Kidney epithelial cell (primary cell): ENCODE measurements around the gene MOV10L1. TPM values are rescaled to one million over a fixed set of nuclear protein-coding genes. Genes with fewer than 3 reads are reported as not detected.

ENCODE experiments used
- DNase-seq: peaks from one replicate; pipeline ENCODE4 v3.0.0-alpha.2; 2010; ENCODE audit warnings: low read depth
- H3K27me3 ChIP-seq: 2 replicates; pipeline ENCODE4 v1.6.0; 2011; ENCODE audit warnings: low read length; ENCODE audit not compliant: control insufficient read depth, insufficient read depth
- H3K36me3 ChIP-seq: 2 replicates; pipeline ENCODE4 v1.5.1; 2011; ENCODE audit warnings: low read length; ENCODE audit not compliant: control insufficient read depth, insufficient read depth
- H3K4me3 ChIP-seq: 2 replicates; pipeline ENCODE4 v1.5.1; 2011; ENCODE audit warnings: low read depth, mild to moderate bottlenecking, control low read depth, low read length
- CTCF ChIP-seq: IDR thresholded peaks from 2 replicates; pipeline ENCODE4 v1.5.1; 2011; ENCODE audit warnings: mild to moderate bottlenecking, moderate library complexity, low read length, control low read depth, inconsistent platforms; ENCODE audit not compliant: insufficient read depth, poor library complexity, severe bottlenecking
- total RNA-seq: library from RNA; depleted of rRNA; stranded (reverse); fragments of >200 nt; gene quantifications from 2 replicates; pipeline ENCODE4 v1.2.3, GENCODE V29; 2015

Gene MOV10L1
- total RNA-seq, 1 donor from 2014 or later: 1.7 TPM

GRCh38 chr22:50112151-50113118 lies 22.6 kb downstream of the MOV10L1 start:
- TF ChIP-seq CTCF: no peak
- H3K27me3 ChIP-seq: no peaks in the 10 kb centered on the region
- H3K36me3 ChIP-seq: no peaks in the 10 kb centered on the region
- peak; percentile 23 for DNase-seq
- H3K4me3 ChIP-seq: no peak overlapping the region

GRCh38 chr22:50114221-50115021 lies 24.6 kb downstream of the MOV10L1 start:
- no peak overlapping the region for H3K4me3 ChIP-seq

GRCh38 chr22:50115693-50116092 lies 25.9 kb downstream of the MOV10L1 start:
- Histone ChIP-seq H3K27me3 (peaks cover 8% of the 10 kb centered on the region), H3K4me3 (no peak overlapping the region), H3K36me3 (no peaks in the 10 kb centered on the region)
- TF ChIP-seq CTCF: no peak
- DNase-seq: no peak

More at GRCh38 chr22:50114221-50115021, 24.6 kb downstream of the MOV10L1 start:
- H3K36me3 ChIP-seq: no peaks in the 10 kb centered on the region
- no peak for DNase-seq
- TF ChIP-seq CTCF: no peak
- H3K27me3 ChIP-seq: peaks cover 4% of the 10 kb centered on the region

GRCh38 chr22:50117168-50117762 lies 27.5 kb downstream of the MOV10L1 start:
- Histone ChIP-seq H3K4me3 (no peak overlapping the region), H3K36me3 (no peaks in the 10 kb centered on the region), H3K27me3 (peaks cover 8% of the 10 kb centered on the region)
- TF ChIP-seq CTCF: no peak
- DNase-seq: no peak

GRCh38 chr22:50118129-50118528 lies 28.3 kb downstream of the MOV10L1 start:
- no peak for TF ChIP-seq CTCF
- no peak for DNase-seq
- Histone ChIP-seq H3K4me3 (no peak overlapping the region), H3K36me3 (no peaks in the 10 kb centered on the region), H3K27me3 (peaks cover 8% of the 10 kb centered on the region)
